IPS DF 6.9 (cell line): Measurements from ENCODE around the gene TRIM6.

Source experiments
- DNase-seq: peaks from one replicate; pipeline ENCODE4 v3.0.0-alpha.2; 2013; ENCODE audit warnings: low read depth, low spot score
- H3K27ac ChIP-seq: one replicate; pipeline ENCODE4 v1.5.1; 2013; ENCODE audit warnings: low read length, control low read depth
- H3K27me3 ChIP-seq: 2 replicates; pipeline ENCODE4 v1.6.1; 2013; ENCODE audit warnings: mild to moderate bottlenecking, low read length; ENCODE audit not compliant: control insufficient read depth, insufficient read depth
- H3K36me3 ChIP-seq: 2 replicates; pipeline ENCODE4 v1.6.1; 2013; ENCODE audit warnings: low read length; ENCODE audit not compliant: control insufficient read depth, insufficient read depth
- H3K4me1 ChIP-seq: 2 replicates; pipeline ENCODE4 v1.6.1; 2013; ENCODE audit warnings: low read length; ENCODE audit not compliant: control insufficient read depth, insufficient read depth
- H3K4me3 ChIP-seq: 2 replicates; pipeline ENCODE4 v1.5.1; 2013; ENCODE audit warnings: mild to moderate bottlenecking, low read length
- H3K9me3 ChIP-seq: 2 replicates; pipeline ENCODE4 v1.6.1; 2013; ENCODE audit warnings: low read length, inconsistent platforms; ENCODE audit not compliant: control insufficient read depth, insufficient read depth
- WGBS: extraction: QIAGEN DNeasy Blood & Tissue Kit; methylation state at CpG from one replicate; pipeline ENCODE4 v1.1.7; 2013; ENCODE audit warnings: mixed read lengths, missing lambda C conversion rate; ENCODE audit not compliant: insufficient read length, insufficient coverage; 5-methylcytosine and 5-hydroxymethylcytosine counted together

TRIM6 gene

DNA sequence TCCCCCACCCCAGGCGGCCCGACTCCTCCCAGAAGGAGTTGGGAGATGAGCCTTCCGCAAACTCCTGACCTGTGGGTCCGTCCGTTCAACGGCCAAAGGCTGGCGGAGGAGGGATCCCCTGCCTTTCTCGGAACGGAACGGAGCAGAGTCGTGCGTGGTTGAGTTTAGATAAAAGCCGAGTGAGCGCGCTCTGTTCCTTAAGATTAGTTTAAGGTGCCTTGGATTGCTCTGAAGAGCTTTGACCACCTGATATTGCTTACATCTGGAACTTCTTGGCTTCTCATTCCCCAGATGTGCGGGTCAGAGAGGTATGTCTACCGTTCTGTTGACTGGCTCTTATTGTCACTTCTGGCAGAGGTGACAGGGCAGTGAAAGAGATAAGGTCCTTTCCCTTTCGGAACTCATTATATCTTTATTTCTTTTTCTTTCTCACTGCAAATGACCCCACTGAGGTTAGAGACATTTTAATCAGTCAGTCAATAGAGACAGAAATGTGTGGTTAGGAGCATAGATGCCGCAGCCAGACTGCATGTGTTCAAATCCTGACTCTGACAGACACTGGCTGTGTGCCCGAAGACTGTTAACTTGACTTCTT lies at the start of gene TRIM6:
Gene TRIM6 (plus strand): TSS at position 31 of the 595 bp plus-strand sequence. CDS start 261 bp downstream, at position 292.
- Histone ChIP-seq H3K27me3 (no peaks in the 10 kb centered on the region), H3K4me1 (no peaks in the 10 kb centered on the region), H3K9me3 (no peaks in the 10 kb centered on the region), H3K4me3 (peak within 1 kb of the TSS; percentile 67; the same call in 1 of the 2 replicates), H3K27ac (no peak within 1 kb of the TSS), H3K36me3 (no peaks in the 10 kb centered on the region)
- WGBS, result no CpG with 5 or more reads among the region's 20 CpGs
- DNase-seq, result no peak

- no peak for DNase-seq
- Histone ChIP-seq H3K27me3 (no peaks in the 10 kb centered on the region), H3K4me1 (no peaks in the 10 kb centered on the region), H3K36me3 (no peaks in the 10 kb centered on the region), H3K9me3 (no peaks in the 10 kb centered on the region), H3K27ac (no peak overlapping the region), H3K4me3 (no peak overlapping the region)
- no CpG with 5 or more reads among the region's 1 CpG for WGBS
These were observed 48.5 kb upstream of the TRIM6 start for GRCh38 chr11:5547982-5548381.

DNA sequence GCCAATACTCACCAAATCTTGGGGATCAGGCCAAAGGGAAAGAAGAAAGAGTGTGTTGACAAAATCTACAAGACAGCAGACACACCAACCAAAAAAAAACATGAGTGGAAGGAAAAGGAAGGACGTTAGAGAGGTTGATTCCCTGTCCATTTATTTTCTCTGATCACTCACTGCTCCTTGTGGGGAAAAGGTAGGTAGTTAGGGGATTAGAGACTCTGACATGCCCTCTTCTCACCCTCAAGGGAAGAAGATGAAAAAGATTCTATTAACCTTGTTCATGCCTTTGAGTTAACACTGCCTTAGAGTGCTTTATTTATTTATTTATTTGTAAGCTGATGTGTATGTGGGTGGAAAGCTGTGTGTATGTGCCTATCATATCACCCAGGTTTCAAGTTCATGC lies 48.0 kb upstream of the TRIM6 start, which contains the start of gene OR52H1:
Gene OR52H1 (minus strand): TSS at position 101 of the 400 bp plus-strand sequence. CDS start 3,035 bp downstream, outside the sequence.
- DNase-seq, result no peak
- Histone ChIP-seq H3K27ac (no peak within 1 kb of the TSS), H3K27me3 (no peaks in the 10 kb centered on the region), H3K36me3 (no peaks in the 10 kb centered on the region), H3K9me3 (no peaks in the 10 kb centered on the region), H3K4me1 (no peaks in the 10 kb centered on the region), H3K4me3 (no peak within 1 kb of the TSS)
- WGBS, result no CpG with 5 or more reads among the region's 1 CpG

DNA sequence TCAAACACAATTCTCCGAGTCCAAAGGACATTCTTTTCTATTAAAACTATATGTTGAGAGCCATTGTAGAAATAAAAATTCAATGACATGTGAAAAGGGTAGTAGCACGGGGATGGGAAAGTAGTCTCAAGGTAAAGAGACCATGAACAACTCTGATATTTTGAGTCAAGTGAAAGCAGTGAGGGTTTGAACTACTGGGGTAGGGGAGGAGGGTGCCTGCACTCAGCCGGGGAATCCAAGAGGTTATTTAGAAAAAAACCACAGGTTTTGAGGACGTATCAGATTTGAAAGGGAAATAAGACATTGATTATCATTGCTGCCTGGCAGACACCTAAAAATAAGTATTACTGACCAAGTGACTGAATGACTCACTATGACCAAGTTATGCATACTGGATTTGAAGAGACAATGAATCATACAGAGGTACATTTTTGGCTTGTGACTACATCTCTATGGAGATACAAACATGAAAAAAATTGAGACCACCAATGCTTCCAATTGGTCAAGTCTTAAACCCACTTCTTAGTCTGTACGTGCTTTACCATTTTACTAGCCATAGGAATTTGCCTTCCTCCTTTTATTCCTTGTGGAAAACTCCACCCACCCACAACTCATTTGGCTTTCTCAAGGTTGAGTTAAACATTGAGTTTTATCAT lies 45.9 kb upstream of the TRIM6 start:
- WGBS, result no CpG with 5 or more reads among the region's 5 CpGs
- no peak for DNase-seq
- no peak overlapping the region for H3K4me3 ChIP-seq
- no peak overlapping the region for H3K27ac ChIP-seq
- H3K9me3 ChIP-seq, result no peaks in the 10 kb centered on the region
- no peaks in the 10 kb centered on the region for H3K36me3 ChIP-seq
- H3K4me1 ChIP-seq, result no peaks in the 10 kb centered on the region
- no peaks in the 10 kb centered on the region for H3K27me3 ChIP-seq

- no peak overlapping the region for H3K4me3 ChIP-seq
These were observed 43.1 kb upstream of the TRIM6 start for GRCh38 chr11:5553343-5553742.

GRCh38 chr11:5556596-5557188 lies 39.7 kb upstream of the TRIM6 start:
- no CpG with 5 or more reads among the region's 3 CpGs for WGBS
- H3K9me3 ChIP-seq, result no peaks in the 10 kb centered on the region
- no peak overlapping the region for H3K27ac ChIP-seq
- H3K4me3 ChIP-seq, result no peak overlapping the region
- DNase-seq, result no peak
- no peaks in the 10 kb centered on the region for H3K27me3 ChIP-seq
- H3K36me3 ChIP-seq, result no peaks in the 10 kb centered on the region
- H3K4me1 ChIP-seq, result no peaks in the 10 kb centered on the region

More at GRCh38 chr11:5553343-5553742, 43.1 kb upstream of the TRIM6 start:
- no peak overlapping the region for H3K27ac ChIP-seq
- no peak for DNase-seq
- H3K9me3 ChIP-seq, result no peaks in the 10 kb centered on the region
- H3K27me3 ChIP-seq, result no peaks in the 10 kb centered on the region
- H3K36me3 ChIP-seq, result no peaks in the 10 kb centered on the region
- no peaks in the 10 kb centered on the region for H3K4me1 ChIP-seq

DNA sequence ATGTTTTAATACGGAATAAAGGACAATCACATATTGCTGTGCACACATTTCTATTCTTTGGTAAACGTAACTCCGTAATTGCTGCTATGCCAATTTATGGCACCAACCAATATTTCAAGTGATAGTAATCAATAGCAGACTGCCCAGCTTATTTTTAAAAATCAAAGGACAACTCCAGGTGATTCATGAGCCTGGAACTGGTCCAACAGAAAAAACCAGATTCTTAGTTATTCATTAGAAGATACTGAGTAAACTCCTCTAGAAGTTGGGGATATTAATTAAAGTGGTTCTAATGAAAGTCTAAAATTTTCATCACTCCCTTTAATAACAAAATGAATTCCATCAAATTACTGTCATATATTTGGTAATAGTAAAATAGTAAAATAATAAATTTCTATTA lies 38.7 kb upstream of the TRIM6 start:
- WGBS, result no CpG with 5 or more reads among the region's 3 CpGs

DNA sequence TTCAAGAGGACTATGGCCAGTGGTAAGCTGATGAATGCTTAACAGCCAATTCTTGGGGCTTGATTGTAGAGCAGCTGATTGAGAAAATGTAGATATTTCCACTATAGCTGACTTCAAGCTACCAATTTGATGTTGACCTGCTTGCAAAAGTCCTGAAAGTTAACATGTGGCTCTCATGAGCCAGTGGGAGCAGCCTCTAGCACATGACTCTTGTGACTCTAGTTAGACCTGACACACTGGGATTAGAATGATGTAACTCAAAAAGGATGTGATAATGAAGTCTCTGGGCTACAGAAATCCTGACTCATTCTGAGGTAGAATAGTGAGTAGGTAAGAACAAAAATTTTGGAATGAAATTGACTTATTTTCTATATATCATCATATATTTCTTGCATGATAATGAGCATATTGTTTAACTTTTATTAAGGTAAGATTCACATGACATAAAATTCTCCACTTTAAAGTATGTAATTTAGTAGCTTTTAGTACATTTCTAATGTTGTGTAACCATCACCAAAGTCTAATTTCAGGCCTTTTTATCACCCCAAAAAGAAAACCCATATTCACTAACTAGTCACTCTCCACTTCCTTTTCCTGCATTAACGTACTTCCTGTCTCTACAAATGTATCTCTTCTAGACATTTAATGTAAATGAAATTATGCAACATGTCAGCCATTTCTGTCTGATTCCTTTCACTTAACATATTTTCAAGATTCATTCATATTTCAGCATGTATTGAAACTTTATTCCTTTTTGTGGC lies 32.0 kb upstream of the TRIM6 start:
- H3K4me3 ChIP-seq, result no peak overlapping the region
- WGBS, result no CpG with 5 or more reads among the region's 1 CpG
- no peaks in the 10 kb centered on the region for H3K4me1 ChIP-seq
- H3K9me3 ChIP-seq, result no peaks in the 10 kb centered on the region
- H3K36me3 ChIP-seq, result no peaks in the 10 kb centered on the region
- DNase-seq, result no peak
- H3K27me3 ChIP-seq, result no peaks in the 10 kb centered on the region
- no peak overlapping the region for H3K27ac ChIP-seq

More for the DNA sequence above, 38.7 kb upstream of the TRIM6 start:
- no peaks in the 10 kb centered on the region for H3K4me1 ChIP-seq
- H3K27ac ChIP-seq, result no peak overlapping the region
- DNase-seq, result no peak
- H3K4me3 ChIP-seq, result no peak overlapping the region
- no peaks in the 10 kb centered on the region for H3K9me3 ChIP-seq
- H3K27me3 ChIP-seq, result no peaks in the 10 kb centered on the region
- H3K36me3 ChIP-seq, result no peaks in the 10 kb centered on the region

DNA sequence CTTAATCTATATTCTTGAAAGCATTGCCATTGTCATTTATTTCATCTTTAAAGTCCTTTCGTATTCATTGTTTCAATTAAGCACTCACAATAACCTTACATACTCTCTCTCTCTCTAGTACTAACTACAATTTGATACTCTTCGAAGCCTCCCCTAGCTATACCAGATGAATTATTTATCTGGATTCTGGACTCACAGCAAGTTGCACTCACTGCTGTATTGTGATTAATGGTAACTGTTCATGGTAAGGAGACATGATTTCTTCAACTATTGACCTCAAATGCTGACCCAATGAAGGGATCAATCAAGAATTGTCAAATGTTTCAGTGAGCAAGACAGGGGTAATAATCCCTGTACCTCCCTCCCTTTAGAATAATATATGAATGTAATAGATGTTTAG lies 21.8 kb upstream of the TRIM6 start:
- DNase-seq, result no peak
- Histone ChIP-seq H3K36me3 (no peaks in the 10 kb centered on the region), H3K27ac (no peak overlapping the region), H3K27me3 (no peaks in the 10 kb centered on the region), H3K4me1 (no peaks in the 10 kb centered on the region), H3K9me3 (no peaks in the 10 kb centered on the region), H3K4me3 (no peak overlapping the region)
- 100% methylated on average over 2 of the region's 2 CpGs for WGBS

- no peaks in the 10 kb centered on the region for H3K27me3 ChIP-seq
- DNase-seq, result no peak
- no peaks in the 10 kb centered on the region for H3K36me3 ChIP-seq
- H3K27ac ChIP-seq, result no peak overlapping the region
- H3K4me1 ChIP-seq, result no peaks in the 10 kb centered on the region
- H3K9me3 ChIP-seq, result no peaks in the 10 kb centered on the region
- no CpG with 5 or more reads among the region's 4 CpGs for WGBS
- no peak overlapping the region for H3K4me3 ChIP-seq
These were observed 21.3 kb upstream of the TRIM6 start for GRCh38 chr11:5575152-5575551.
